NCI-H446 treated with DMSO at 0.1 percent for 48 hours (cell line): ENCODE data around the gene GPRIN3.

Experiments
- DNase-seq: peaks from one replicate; lab custom pipeline; 2025; lab: John Stamatoyannopoulos, UW

GPRIN3 gene

GRCh38 chr4:89290727-89291516 lies 16.7 kb downstream of the GPRIN3 start:
- DNase-seq: no peak

- DNase-seq: no peak
Observed at GRCh38 chr4:89289312-89289711, 18.3 kb downstream of the GPRIN3 start.

GRCh38 chr4:89288430-89288829 lies 19.2 kb downstream of the GPRIN3 start:
- DNase-seq: no peak

- no peak for DNase-seq
Observed at GRCh38 chr4:89287945-89288344, 19.7 kb downstream of the GPRIN3 start.

- DNase-seq: no peak
Observed at GRCh38 chr4:89285745-89286144, 21.9 kb downstream of the GPRIN3 start.

GRCh38 chr4:89284828-89285227 lies 22.8 kb downstream of the GPRIN3 start:
- DNase-seq: no peak

GRCh38 chr4:89284020-89284424 lies 23.6 kb downstream of the GPRIN3 start:
- DNase-seq: no peak

GRCh38 chr4:89283226-89284009 lies 24.2 kb downstream of the GPRIN3 start:
- DNase-seq: no peak

- no peak for DNase-seq
Observed at GRCh38 chr4:89279385-89279784, 28.2 kb downstream of the GPRIN3 start.

- DNase-seq: no peak
Observed at GRCh38 chr4:89277412-89277811, 30.2 kb downstream of the GPRIN3 start.

- no peak for DNase-seq
Observed at GRCh38 chr4:89276296-89276695, 31.3 kb downstream of the GPRIN3 start.

- DNase-seq: no peak
Observed at GRCh38 chr4:89275587-89275986, 32.0 kb downstream of the GPRIN3 start.

GRCh38 chr4:89273741-89274141 lies 33.9 kb downstream of the GPRIN3 start:
- no peak for DNase-seq

GRCh38 chr4:89270792-89271191 lies 36.8 kb downstream of the GPRIN3 start:
- DNase-seq: no peak

- no peak for DNase-seq
Observed at GRCh38 chr4:89269121-89269666, 38.4 kb downstream of the GPRIN3 start.

- no peak for DNase-seq
Observed at GRCh38 chr4:89268679-89269078, 38.9 kb downstream of the GPRIN3 start.

GRCh38 chr4:89267846-89268245 lies 39.8 kb downstream of the GPRIN3 start:
- DNase-seq: no peak

GRCh38 chr4:89267392-89267791 lies 40.2 kb downstream of the GPRIN3 start:
- no peak for DNase-seq

GRCh38 chr4:89266128-89266527 lies 41.5 kb downstream of the GPRIN3 start:
- no peak for DNase-seq

GRCh38 chr4:89263265-89263664 lies 44.3 kb downstream of the GPRIN3 start:
- no peak for DNase-seq

- no peak for DNase-seq
Observed at GRCh38 chr4:89259301-89260028, 48.1 kb downstream of the GPRIN3 start.

- DNase-seq: no peak
Observed at GRCh38 chr4:89258506-89258905, 49.1 kb downstream of the GPRIN3 start.
